Liver (tissue), 9 donors: ENCODE measurements around the gene POLR3H. TPM values are rescaled to one million over a fixed set of nuclear protein-coding genes. Genes with fewer than 3 reads are reported as not detected.

ENCODE experiments used
- DNase-seq: peaks from one replicate; pipeline ENCODE4 v3.0.0-alpha.2; 2017; ENCODE audit warnings: low spot score
- H3K27ac ChIP-seq, 2 donors: one replicate each; pipeline ENCODE4 v1.7.0; 2013; ENCODE audit warnings: inconsistent platforms in 2 of 2, low read length in 2 of 2, control low read depth in 1 of 2, low read depth in 1 of 2, mild to moderate bottlenecking in 1 of 2
- H3K27me3 ChIP-seq, 4 donors: one replicate each; pipeline versions ENCODE4 v1.6.1 to v1.7.0; 2013; ENCODE audit warnings: low read length in 3 of 4, inconsistent platforms in 1 of 4, mild to moderate bottlenecking in 1 of 4, moderate library complexity in 1 of 4; ENCODE audit not compliant: control insufficient read depth in 4 of 4, insufficient read depth in 4 of 4
- H3K36me3 ChIP-seq, 4 donors: one replicate each; pipeline versions ENCODE4 v1.6.1 to v1.7.0; 2013; ENCODE audit warnings: low read length in 3 of 4, mild to moderate bottlenecking in 3 of 4, low read depth in 1 of 4, moderate library complexity in 1 of 4; ENCODE audit not compliant: control insufficient read depth in 4 of 4, insufficient read depth in 3 of 4
- H3K4me1 ChIP-seq, 4 donors: one replicate each; pipeline versions ENCODE4 v1.6.1 to v1.7.0; 2013; ENCODE audit warnings: low read length in 3 of 4, mild to moderate bottlenecking in 3 of 4, moderate library complexity in 1 of 4; ENCODE audit not compliant: control insufficient read depth in 4 of 4, insufficient read depth in 4 of 4
- H3K4me3 ChIP-seq, 3 donors: one replicate each; pipeline versions ENCODE4 v1.6.1 to v1.7.0; 2013; ENCODE audit warnings: low read length in 3 of 3, control low read depth in 1 of 3, low read depth in 1 of 3, mild to moderate bottlenecking in 1 of 3
- H3K9ac ChIP-seq, 2 donors: one replicate each; pipeline ENCODE4 v1.7.0; 2013; ENCODE audit warnings: low read length in 2 of 2, mild to moderate bottlenecking in 2 of 2, moderate library complexity in 2 of 2, control low read depth in 1 of 2, low read depth in 1 of 2
- H3K9me3 ChIP-seq, 4 donors: one replicate each; pipeline versions ENCODE4 v1.6.1 to v1.7.0; 2013; ENCODE audit warnings: low read length in 3 of 4; ENCODE audit not compliant: control insufficient read depth in 4 of 4
- ATF3 ChIP-seq: IDR thresholded peaks from 2 replicates; pipeline ENCODE4 v1.6.1; 2016; ENCODE audit warnings: antibody characterized with exemption
- CTCF ChIP-seq: fragments of 150-350 bp; IDR thresholded peaks from 2 replicates; pipeline ENCODE4 v1.5.1; 2017; ENCODE audit warnings: improper control_type of control experiment, low read depth, low read length; ENCODE audit not compliant: missing input control
- EGR1 ChIP-seq, 2 donors: IDR thresholded peaks; 2 replicates each; pipeline ENCODE4 v1.6.1; 2016 to 2018; ENCODE audit warnings: antibody characterized with exemption in 2 of 2, low read depth in 2 of 2
- FOXA2 ChIP-seq: IDR thresholded peaks from 2 replicates; pipeline ENCODE4 v1.6.1; 2016; ENCODE audit warnings: antibody characterized with exemption
- GABPA ChIP-seq, 2 donors: IDR thresholded peaks in 1 of 2; conservative IDR thresholded peaks in 1 of 2; 2 replicates each; pipeline ENCODE4 v1.6.1; 2016; ENCODE audit warnings: antibody characterized with exemption in 2 of 2, mild to moderate bottlenecking in 1 of 2, moderate library complexity in 1 of 2
- HNF4A ChIP-seq, 2 donors: conservative IDR thresholded peaks; 2 replicates each; pipeline ENCODE4 v1.6.1; 2016; ENCODE audit warnings: antibody characterized with exemption in 2 of 2, mild to moderate bottlenecking in 2 of 2
- HNF4G ChIP-seq: IDR thresholded peaks from 2 replicates; pipeline ENCODE4 v1.6.1; 2016; ENCODE audit warnings: antibody characterized with exemption
- JUND ChIP-seq, 2 donors: IDR thresholded peaks; 2 replicates each; pipeline ENCODE4 v1.6.1; 2016; ENCODE audit warnings: antibody characterized with exemption in 2 of 2
- NR2F2 ChIP-seq: IDR thresholded peaks from 2 replicates; pipeline ENCODE4 v1.6.1; 2016; ENCODE audit warnings: antibody characterized with exemption
- RAD21 ChIP-seq, 2 donors: IDR thresholded peaks; 2 replicates each; pipeline ENCODE4 v1.6.1; 2016; ENCODE audit warnings: antibody characterized with exemption in 2 of 2, mild to moderate bottlenecking in 2 of 2
- RXRA ChIP-seq, 2 donors: IDR thresholded peaks; 2 replicates each; pipeline ENCODE4 v1.6.1; 2017 to 2018; ENCODE audit warnings: antibody characterized with exemption in 2 of 2, mild to moderate bottlenecking in 1 of 2
- SP1 ChIP-seq: IDR thresholded peaks from 2 replicates; pipeline ENCODE4 v1.6.1; 2018; ENCODE audit warnings: antibody characterized with exemption, mild to moderate bottlenecking
- TAF1 ChIP-seq: conservative IDR thresholded peaks from 2 replicates; pipeline ENCODE4 v1.6.1; 2016; ENCODE audit warnings: antibody characterized with exemption, mild to moderate bottlenecking
- YY1 ChIP-seq: IDR thresholded peaks from 2 replicates; pipeline ENCODE4 v1.6.1; 2016; ENCODE audit warnings: antibody characterized with exemption, mild to moderate bottlenecking
- ZBTB33 ChIP-seq: IDR thresholded peaks from 2 replicates; pipeline ENCODE4 v1.6.1; 2016; ENCODE audit warnings: antibody characterized with exemption
- WGBS: extraction: QIAGEN DNeasy Blood & Tissue Kit; methylation state at CpG from one replicate; pipeline ENCODE4 v1.1.7; 2013; 5-methylcytosine and 5-hydroxymethylcytosine counted together
- polyA plus RNA-seq, 2 donors: library from polyadenylated mRNA; stranded (reverse) in 1 of 2; unstranded in 1 of 2; fragments of 200-250 nt in 1 of 2; fragments of >200 nt in 1 of 2; fragmentation: Nextera tagmentation in 1 of 2; extraction: Ambion mirVana in 1 of 2; gene quantifications; one replicate each; pipeline versions ENCODE4 v1.2.1 to v1.2.3, GENCODE V29; 2013 to 2015
- total RNA-seq, 2 donors: library from RNA; depleted of rRNA; stranded (reverse); fragments of >200 nt; gene quantifications; one replicate each; pipeline ENCODE4 v1.2.3, GENCODE V29; 2014
- TF ChIP-seq, protein P1 (sequence below): IDR thresholded peaks from 2 replicates; pipeline ENCODE4 v1.6.1; 2016; ENCODE audit warnings: antibody characterized with exemption, mild to moderate bottlenecking
- donor health status: healthy.
- donor health status: healthy.
- donor health status: healthy.
- donor health status: healthy.
- donor health status: healthy.

The POLR3H gene
- total and polyA plus RNA-seq, 4 donors, result 11.7 to 37.7 (median 27.1) TPM

- WGBS, result 82% methylated on average over 13 of the region's 13 CpGs
- H3K4me3 ChIP-seq, result no peak overlapping the region
- TF ChIP-seq RXRA (IDR thresholded peaks at IDR 0.05) (no peak), JUND (IDR thresholded peaks at IDR 0.05) (no peak), SP1 (no peak), FOXA2 (no peak), HNF4A (conservative IDR thresholded peaks at IDR 0.05) (no peak), ZBTB33 (no peak), RAD21 (IDR thresholded peaks at IDR 0.05) (no peak), HNF4G (no peak), NR2F2 (no peak)
- TF ChIP-seq, protein P1, sequence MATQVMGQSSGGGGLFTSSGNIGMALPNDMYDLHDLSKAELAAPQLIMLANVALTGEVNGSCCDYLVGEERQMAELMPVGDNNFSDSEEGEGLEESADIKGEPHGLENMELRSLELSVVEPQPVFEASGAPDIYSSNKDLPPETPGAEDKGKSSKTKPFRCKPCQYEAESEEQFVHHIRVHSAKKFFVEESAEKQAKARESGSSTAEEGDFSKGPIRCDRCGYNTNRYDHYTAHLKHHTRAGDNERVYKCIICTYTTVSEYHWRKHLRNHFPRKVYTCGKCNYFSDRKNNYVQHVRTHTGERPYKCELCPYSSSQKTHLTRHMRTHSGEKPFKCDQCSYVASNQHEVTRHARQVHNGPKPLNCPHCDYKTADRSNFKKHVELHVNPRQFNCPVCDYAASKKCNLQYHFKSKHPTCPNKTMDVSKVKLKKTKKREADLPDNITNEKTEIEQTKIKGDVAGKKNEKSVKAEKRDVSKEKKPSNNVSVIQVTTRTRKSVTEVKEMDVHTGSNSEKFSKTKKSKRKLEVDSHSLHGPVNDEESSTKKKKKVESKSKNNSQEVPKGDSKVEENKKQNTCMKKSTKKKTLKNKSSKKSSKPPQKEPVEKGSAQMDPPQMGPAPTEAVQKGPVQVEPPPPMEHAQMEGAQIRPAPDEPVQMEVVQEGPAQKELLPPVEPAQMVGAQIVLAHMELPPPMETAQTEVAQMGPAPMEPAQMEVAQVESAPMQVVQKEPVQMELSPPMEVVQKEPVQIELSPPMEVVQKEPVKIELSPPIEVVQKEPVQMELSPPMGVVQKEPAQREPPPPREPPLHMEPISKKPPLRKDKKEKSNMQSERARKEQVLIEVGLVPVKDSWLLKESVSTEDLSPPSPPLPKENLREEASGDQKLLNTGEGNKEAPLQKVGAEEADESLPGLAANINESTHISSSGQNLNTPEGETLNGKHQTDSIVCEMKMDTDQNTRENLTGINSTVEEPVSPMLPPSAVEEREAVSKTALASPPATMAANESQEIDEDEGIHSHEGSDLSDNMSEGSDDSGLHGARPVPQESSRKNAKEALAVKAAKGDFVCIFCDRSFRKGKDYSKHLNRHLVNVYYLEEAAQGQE, result no peak
- H3K36me3 ChIP-seq, result peaks cover 21 to 69% (median 26%) of the 10 kb centered on the region in 4 donors
- no peak for DNase-seq
- no peak overlapping the region for H3K27ac ChIP-seq
- no peaks in the 10 kb centered on the region for H3K9me3 ChIP-seq
- H3K4me1 ChIP-seq, result peaks cover 0 to 27% (median 23%) of the 10 kb centered on the region in 4 donors
- H3K27me3 ChIP-seq, result no peaks in the 10 kb centered on the region
- no peak overlapping the region for H3K9ac ChIP-seq
Observed at GRCh38 chr22:41528938-41529561, 15.2 kb downstream of the POLR3H start.

GRCh38 chr22:41528132-41528766 is 16.0 kb downstream of the POLR3H start:
- Histone ChIP-seq H3K27ac (no peak overlapping the region), H3K9ac (no peak overlapping the region)
- 87% methylated on average over 16 of the region's 16 CpGs for WGBS
- no peak for TF ChIP-seq RAD21 (IDR thresholded peaks at IDR 0.05)
- no peak for TF ChIP-seq CTCF
- TF ChIP-seq EGR1 (IDR thresholded peaks at IDR 0.05; ENCODE audit: low read depth in 2 of 2), result no peak
- TF ChIP-seq RXRA (IDR thresholded peaks at IDR 0.05), result no peak
- TF ChIP-seq ZBTB33, result no peak
- TF ChIP-seq JUND (IDR thresholded peaks at IDR 0.05), result no peak
- no peak for TF ChIP-seq ATF3
- no peak for TF ChIP-seq SP1
- TF ChIP-seq TAF1, result no peak
- TF ChIP-seq GABPA (IDR thresholded peaks at IDR 0.05 in 1 of 2, conservative IDR thresholded peaks at IDR 0.05 in 1 of 2), result no peak
- no peak for TF ChIP-seq YY1
- TF ChIP-seq FOXA2, result no peak
- TF ChIP-seq, protein P1, result no peak
- TF ChIP-seq HNF4A (conservative IDR thresholded peaks at IDR 0.05), result no peak

More at GRCh38 chr22:41528132-41528766, 16.0 kb downstream of the POLR3H start:
- peaks cover 4 to 35% (median 30%) of the 10 kb centered on the region in 4 donors for H3K4me1 ChIP-seq
- H3K9me3 ChIP-seq, result no peaks in the 10 kb centered on the region
- no peak overlapping the region for H3K4me3 ChIP-seq
- H3K27me3 ChIP-seq, result no peaks in the 10 kb centered on the region
- H3K36me3 ChIP-seq, result peaks cover 21 to 69% (median 26%) of the 10 kb centered on the region in 4 donors
- DNase-seq, result no peak
